ENCODE measurements around the gene MAP4K2. TPM values are rescaled to one million over a fixed set of nuclear protein-coding genes. Genes with fewer than 3 reads are reported as not detected.

MAP4K2 gene
- total and polyA plus RNA-seq, 2 of the 13 experiments (the other 11 are each of a cell fraction or from before 2014, with no cell fraction given), result 8.3 to 17.6 TPM

DNA sequence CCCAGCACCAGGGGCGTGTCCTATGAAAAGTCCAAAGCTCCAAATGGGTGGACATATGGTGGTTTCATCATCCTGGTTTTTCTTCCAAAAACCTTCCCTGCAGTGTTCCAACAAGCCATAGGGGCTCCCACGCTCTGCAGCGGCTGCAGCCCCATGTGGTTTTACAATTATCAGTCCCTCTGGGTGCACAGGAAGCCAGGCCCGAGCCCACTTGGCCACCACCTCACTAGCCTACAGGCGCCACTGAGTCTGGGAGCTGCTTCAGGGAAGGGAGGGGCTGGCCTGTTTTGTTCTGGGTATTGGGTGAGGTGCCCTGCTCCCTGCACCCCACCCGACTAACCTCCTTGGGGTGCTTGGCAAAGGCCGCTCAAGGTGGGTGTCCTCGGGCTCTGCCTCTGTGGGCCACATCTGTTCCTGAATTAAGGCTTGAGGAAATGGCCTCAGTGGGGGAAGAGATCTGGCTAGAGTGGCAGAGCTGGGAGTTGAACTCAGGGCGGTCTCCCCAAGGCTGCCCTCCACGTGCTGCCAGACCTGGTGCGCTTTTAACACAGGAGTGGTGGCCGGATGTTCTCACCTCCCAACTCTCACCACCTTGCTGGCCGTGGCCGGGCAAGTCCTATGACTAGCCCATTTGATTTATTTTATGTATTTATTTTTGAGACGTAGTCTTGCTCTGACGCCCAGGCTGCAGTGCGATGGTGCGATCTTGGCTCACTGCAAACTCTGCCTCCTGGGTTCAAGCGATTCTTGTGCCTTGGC, 46.8 kb upstream of the MAP4K2 start (continued):
- TF ChIP-seq, protein P1, sequence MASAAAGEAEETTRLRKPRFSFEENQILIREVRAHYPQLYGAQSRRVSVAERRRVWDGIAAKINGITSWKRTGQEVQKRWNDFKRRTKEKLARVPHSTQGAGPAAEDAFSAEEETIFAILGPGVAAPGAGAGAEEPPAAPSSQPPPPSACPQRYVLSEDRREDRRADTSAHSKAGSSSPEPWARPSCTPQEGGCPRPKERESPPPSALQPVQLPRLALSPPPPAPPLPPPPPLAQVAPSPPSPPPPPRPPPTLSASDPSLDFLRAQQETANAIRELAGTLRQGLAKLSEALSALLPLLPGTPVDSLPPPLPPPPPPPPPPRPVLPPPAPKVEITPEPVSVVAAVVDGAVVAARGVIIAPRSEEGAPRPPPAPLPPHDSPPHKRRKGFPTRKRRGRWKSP (CRISPR knock-in tag; IDR thresholded peaks at IDR 0.05), result no peak
- TF ChIP-seq STAG1 (CRISPR knock-in tag; IDR thresholded peaks at IDR 0.05), result peak; percentile 19; the same call in 1 of the 2 replicates

DNA sequence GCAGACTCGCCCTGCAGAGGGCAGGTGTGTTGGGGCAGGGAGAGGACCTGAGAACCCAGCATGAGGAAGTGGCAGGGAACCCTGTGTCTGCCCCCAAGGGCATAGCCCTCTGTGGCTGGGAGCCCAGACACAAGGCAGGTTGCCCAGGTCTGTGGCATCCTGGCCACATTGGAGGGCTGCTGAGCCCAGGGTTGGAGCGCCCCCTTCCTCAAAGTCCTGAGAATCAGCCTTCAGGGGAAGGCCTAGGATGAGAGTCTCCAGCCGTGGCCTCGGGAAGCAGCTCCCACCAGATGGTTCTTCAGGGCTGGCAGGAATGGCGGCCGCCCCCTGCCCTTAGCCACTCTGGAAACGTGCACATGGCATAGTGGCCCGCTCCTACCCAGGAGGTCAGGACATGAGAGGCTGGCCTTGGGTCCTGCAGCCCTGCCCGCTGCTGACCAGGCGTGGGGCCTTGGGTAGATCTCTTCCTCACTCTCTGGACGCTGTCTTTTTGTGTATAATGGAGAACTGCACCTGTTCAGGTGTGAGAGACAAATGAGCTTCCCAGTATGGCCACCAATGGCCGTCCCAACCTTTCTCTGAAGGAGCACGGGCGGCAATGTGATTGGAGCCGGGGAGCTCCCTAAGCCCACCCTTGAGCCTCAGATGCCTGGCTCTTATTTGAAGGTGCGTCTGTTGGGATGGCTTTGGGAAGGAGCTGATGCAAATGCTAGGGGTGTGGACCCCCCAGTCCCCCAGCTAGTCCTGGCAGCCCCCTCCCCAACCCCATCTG, 46.0 kb upstream of the MAP4K2 start:
- Histone ChIP-seq H3K4me3 (replicated peaks in 1 of 3; ENCODE audit: insufficient read depth in 1 of 3, low read depth in 2 of 3, low read length in 3 of 3) (peak overlapping the region in 1 of 3 experiments; percentile 32; a peak in 1 of 6 replicates), H3K4me2 (ENCODE audit: low read depth, low read length) (peak overlapping the region; percentile 61), H3K9ac (ENCODE audit: insufficient read depth, low read depth, low read length) (no peak overlapping the region), H3K79me2 (ENCODE audit: insufficient read depth, low read length) (no peaks in the 10 kb centered on the region), H4K20me1 (ENCODE audit: insufficient read depth, low read length) (no peaks in the 10 kb centered on the region), H3K36me3 (replicated peaks in 1 of 2; ENCODE audit: control insufficient read depth in 1 of 2, insufficient read depth in 2 of 2, low read length in 2 of 2) (no peaks in the 10 kb centered on the region), H2AFZ (ENCODE audit: low read length) (no peak overlapping the region), H3K27me3 (ENCODE audit: control insufficient read depth in 1 of 2, insufficient read depth in 2 of 2, low read length in 2 of 2) (no peaks in the 10 kb centered on the region; a peak in 1 of 5 replicates), H3K4me1 (ENCODE audit: insufficient read depth, low read length) (peaks cover 58% of the 10 kb centered on the region), H3K9me3 (ENCODE audit: low read length) (no peaks in the 10 kb centered on the region), H3K27ac (ENCODE audit: extremely low read length, insufficient read depth, low read length) (no peak overlapping the region)
- no TSS peak for BruUV-seq (replicated peaks)
- WGBS (ENCODE audit: low lambda C conversion rate), result 72% methylated on average over 8 of the region's 16 CpGs
- DNase-seq (ENCODE audit: low spot score) (no peak), FAIRE-seq (no peak), ATAC-seq (peak; percentile 38)
- intact Hi-C loops (cut with micrococcal nuclease; ENCODE audit: unreplicated experiment), result loop anchor here (5.0 to 10.0 kb wide), 3 partner anchors 47 to 148 kb away; partner anchors contain the start of genes BATF2 and MAP4K2
- ChIA-PET POLR2A (interaction anchor here (0.8 to 4.7 kb wide), 12 partner anchors 21 to 268 kb away, joined by 3 to 30 read pairs (median 5); partner anchors contain the start of genes EHD1, GPHA2, SF1 and TM7SF2), CTCF (ENCODE audit: low intra/inter-chr PET ratio, low total read pairs) (interaction anchor here (1.3 to 4.5 kb wide), 2 partner anchors 45 to 61 kb away, joined by 3 to 72 read pairs; no protein-coding TSS in a partner anchor)
- in situ Hi-C loops (cut with HindIII; ENCODE audit: extremely low pct_ligation_motif_present, low pct_unique_long_range_greater_than_20kb), result loop anchor here (5.0 kb wide), 1 partner anchor 43 kb away; no protein-coding TSS in a partner anchor
- TF ChIP-seq ZNF788 (CRISPR knock-in tag; IDR thresholded peaks at IDR 0.05; ENCODE audit: borderline replicate concordance) (peak; percentile 42; the same call in 1 of the 2 replicates), ZFP41 (CRISPR knock-in tag; IDR thresholded peaks at IDR 0.05; ENCODE audit: borderline replicate concordance) (no peak), YY1 (IDR thresholded peaks at IDR 0.05; ENCODE audit: insufficient read depth, insufficient replicate concordance, low read depth, low read length) (peak; percentile 36), CENPX (CRISPR knock-in tag; IDR thresholded peaks at IDR 0.05) (no peak), ZFP62 (CRISPR knock-in tag; IDR thresholded peaks at IDR 0.05) (no peak), ZNF207 (IDR thresholded peaks at IDR 0.05; ENCODE audit: borderline replicate concordance) (no peak), SOX13 (IDR thresholded peaks at IDR 0.05) (no peak), SOX13 (CRISPR knock-in tag; conservative IDR thresholded peaks at IDR 0.05 in 1 of 2, IDR thresholded peaks at IDR 0.05 in 1 of 2) (no peak), SAP130 (CRISPR knock-in tag; IDR thresholded peaks at IDR 0.05; ENCODE audit: low read depth) (peak; percentile 51), CBX1 (IDR thresholded peaks at IDR 0.05; ENCODE audit: low read depth) (peak; percentile 43), SIN3A (IDR thresholded peaks at IDR 0.05; ENCODE audit: borderline replicate concordance, low read depth, low read length) (no peak), ZNF629 (CRISPR knock-in tag; conservative IDR thresholded peaks at IDR 0.05) (no peak), ZEB1 (IDR thresholded peaks at IDR 0.05; ENCODE audit: insufficient replicate concordance, low read depth) (no peak), FOXC1 (CRISPR knock-in tag; IDR thresholded peaks at IDR 0.05; ENCODE audit: borderline replicate concordance) (no peak), ZFX (CRISPR knock-in tag; IDR thresholded peaks at IDR 0.05; ENCODE audit: low read depth) (peak; percentile 59), KDM4B (CRISPR knock-in tag; IDR thresholded peaks at IDR 0.05) (0 out of 2 replicates have a peak, but pooled peaks have one; percentile 31)
- TF ChIP-seq, protein P2, sequence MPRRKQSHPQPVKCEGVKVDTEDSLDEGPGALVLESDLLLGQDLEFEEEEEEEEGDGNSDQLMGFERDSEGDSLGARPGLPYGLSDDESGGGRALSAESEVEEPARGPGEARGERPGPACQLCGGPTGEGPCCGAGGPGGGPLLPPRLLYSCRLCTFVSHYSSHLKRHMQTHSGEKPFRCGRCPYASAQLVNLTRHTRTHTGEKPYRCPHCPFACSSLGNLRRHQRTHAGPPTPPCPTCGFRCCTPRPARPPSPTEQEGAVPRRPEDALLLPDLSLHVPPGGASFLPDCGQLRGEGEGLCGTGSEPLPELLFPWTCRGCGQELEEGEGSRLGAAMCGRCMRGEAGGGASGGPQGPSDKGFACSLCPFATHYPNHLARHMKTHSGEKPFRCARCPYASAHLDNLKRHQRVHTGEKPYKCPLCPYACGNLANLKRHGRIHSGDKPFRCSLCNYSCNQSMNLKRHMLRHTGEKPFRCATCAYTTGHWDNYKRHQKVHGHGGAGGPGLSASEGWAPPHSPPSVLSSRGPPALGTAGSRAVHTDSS (CRISPR knock-in tag; conservative IDR thresholded peaks at IDR 0.05), result no peak
